Hepatic stellate cell (primary cell): ENCODE measurements around the gene ANKRD12.
A peak's percentile ranks its signal among the peaks of the same experiment; 100 is the strongest.
"Not testable (repeated sequence)": the region's sequence is repeated elsewhere in the genome, so short reads cannot be mapped to it uniquely, and the experiment has no call there.

Experiments used
- DNase-seq: peaks from one replicate; pipeline ENCODE4 v3.0.0; 2011; ENCODE audit warnings: low spot score

Gene ANKRD12

GRCh38 chr18:9146224-9146623 is 9.6 kb downstream of the ANKRD12 start:
- no peak for DNase-seq

GRCh38 chr18:9147440-9148202 is 11.0 kb downstream of the ANKRD12 start:
- peak; percentile 31 for DNase-seq

GRCh38 chr18:9148203-9148552 is 11.6 kb downstream of the ANKRD12 start:
- DNase-seq = no peak

GRCh38 chr18:9150121-9150520 is 13.5 kb downstream of the ANKRD12 start:
- no peak for DNase-seq

- no peak for DNase-seq
Measured at GRCh38 chr18:9153256-9153655, 16.7 kb downstream of the ANKRD12 start.

- no peak for DNase-seq
Measured at GRCh38 chr18:9156604-9157249, 20.1 kb downstream of the ANKRD12 start.

- no peak for DNase-seq
Measured at GRCh38 chr18:9157806-9158205, 21.2 kb downstream of the ANKRD12 start.

- DNase-seq = no peak
Measured at GRCh38 chr18:9160014-9160413, 23.4 kb downstream of the ANKRD12 start.

- not testable (repeated sequence) for DNase-seq
Measured at GRCh38 chr18:9162663-9163062, 26.1 kb downstream of the ANKRD12 start.

GRCh38 chr18:9164149-9164548 is 27.6 kb downstream of the ANKRD12 start:
- DNase-seq = not testable (repeated sequence)

GRCh38 chr18:9165883-9166282 is 29.3 kb downstream of the ANKRD12 start:
- not testable (repeated sequence) for DNase-seq

- not testable (repeated sequence) for DNase-seq
Measured at GRCh38 chr18:9169515-9169914, 32.9 kb downstream of the ANKRD12 start.

GRCh38 chr18:9171919-9172318 is 35.3 kb downstream of the ANKRD12 start:
- not testable (repeated sequence) for DNase-seq

GRCh38 chr18:9172506-9173127 is 36.0 kb downstream of the ANKRD12 start:
- no peak for DNase-seq

- no peak for DNase-seq
Measured at GRCh38 chr18:9173770-9174233, 37.2 kb downstream of the ANKRD12 start.

- no peak for DNase-seq
Measured at GRCh38 chr18:9174302-9174701, 37.7 kb downstream of the ANKRD12 start.

GRCh38 chr18:9175115-9175514 is 38.5 kb downstream of the ANKRD12 start:
- DNase-seq = no peak

- no peak for DNase-seq
Measured at GRCh38 chr18:9177031-9177430, 40.5 kb downstream of the ANKRD12 start.

GRCh38 chr18:9177466-9177865 is 40.9 kb downstream of the ANKRD12 start:
- DNase-seq = no peak

GRCh38 chr18:9178557-9178956 is 42.0 kb downstream of the ANKRD12 start:
- no peak for DNase-seq

- no peak for DNase-seq
Measured at GRCh38 chr18:9181275-9181674, 44.7 kb downstream of the ANKRD12 start.

- no peak for DNase-seq
Measured at GRCh38 chr18:9182852-9183399, 46.3 kb downstream of the ANKRD12 start.
